PC-3 (cell line): Measurements from ENCODE around the gene DLG4. TPM values are rescaled to one million over a fixed set of nuclear protein-coding genes. Genes with fewer than 3 reads are reported as not detected.

Source experiments
- ATAC-seq: fragments of 200-7000 bp; cut with Tn5 transposase; 2 replicates; pipeline ENCODE4 v1.9.1; 2020; ENCODE audit warnings: mild to moderate bottlenecking, moderate library complexity
- BruUV-seq: library from RNA; stranded (reverse); fragments of 400-500 nt; replicated peaks from 2 replicates; lab custom pipeline; 2021; lab: Mats Ljungman, UMichigan
- CTCF ChIA-PET: fragments of 300-600 bp; sonication (Branson Sonifier 250); formaldehyde crosslinking; loops from one replicate; lab custom pipeline; 2022; ENCODE audit warnings: antibody characterized with exemption; lab: Charles Lee
- POLR2A ChIA-PET: fragments of 300-600 bp; sonication (Branson Sonifier 250); formaldehyde crosslinking; loops from one replicate; lab custom pipeline; 2022; ENCODE audit warnings: antibody characterized with exemption; ENCODE audit not compliant: unreplicated experiment; lab: Charles Lee
- DNase-seq: peaks from one replicate; pipeline ENCODE4 v3.0.0-alpha.2; 2015
- H2AFZ ChIP-seq: fragments of 300-600 bp; sonication (generic); 2 replicates; pipeline ENCODE4 v1.6.0; 2016; ENCODE audit warnings: antibody characterized with exemption, low read length
- H3F3A ChIP-seq: fragments of 300-600 bp; sonication (generic); one replicate; pipeline ENCODE4 v1.6.0; 2017; ENCODE audit warnings: antibody characterized with exemption, low read length, control low read depth, mild to moderate bottlenecking; ENCODE audit not compliant: unreplicated experiment
- H3K27ac ChIP-seq: fragments of 300-600 bp; sonication (generic); 2 replicates; pipeline ENCODE4 v1.5.1; 2016; ENCODE audit warnings: mild to moderate bottlenecking, low read length
- H3K27me3 ChIP-seq: fragments of 300-600 bp; sonication (generic); 2 replicates; pipeline ENCODE4 v1.6.1; 2016; ENCODE audit warnings: low read length, mixed read lengths
- H3K36me3 ChIP-seq: fragments of 300-600 bp; sonication (generic); 2 replicates; pipeline ENCODE4 v1.6.1; 2016; ENCODE audit warnings: low read depth, mixed run types, low read length, mixed read lengths
- H3K4me1 ChIP-seq: fragments of 300-600 bp; sonication (generic); 2 replicates; pipeline ENCODE4 v1.5.1; 2016; ENCODE audit warnings: low read length; ENCODE audit not compliant: insufficient read depth
- H3K4me2 ChIP-seq: fragments of 300-600 bp; sonication (generic); 2 replicates; pipeline ENCODE4 v1.6.0; 2016; ENCODE audit warnings: low read length
- H3K4me3 ChIP-seq: fragments of 300-600 bp; sonication (generic); 2 replicates; pipeline ENCODE4 v1.5.1; 2016; ENCODE audit warnings: mild to moderate bottlenecking, low read length, mixed read lengths
- H3K79me2 ChIP-seq: fragments of 300-600 bp; sonication (generic); 2 replicates; pipeline ENCODE4 v1.6.1; 2017; ENCODE audit warnings: low read length, mixed read lengths
- H3K9ac ChIP-seq: fragments of 300-600 bp; sonication (generic); 2 replicates; pipeline ENCODE4 v1.6.0; 2016; ENCODE audit warnings: mild to moderate bottlenecking, low read length
- H3K9me2 ChIP-seq: fragments of 300-600 bp; sonication (generic); replicated peaks from 2 replicates; pipeline ENCODE4 v1.6.1; 2016; ENCODE audit warnings: mixed run types, low read length, mixed read lengths
- H3K9me3 ChIP-seq: fragments of 300-600 bp; sonication (generic); 2 replicates; pipeline ENCODE4 v1.6.1; 2016; ENCODE audit warnings: low read length, mixed read lengths
- H4K20me1 ChIP-seq: fragments of 300-600 bp; sonication (generic); 2 replicates; pipeline ENCODE4 v1.6.1; 2016; ENCODE audit warnings: low read length, mixed read lengths
- CTCF ChIP-seq: fragments of 300-600 bp; sonication (generic); conservative IDR thresholded peaks from 2 replicates; pipeline ENCODE4 v1.5.1; 2017; ENCODE audit warnings: antibody characterized with exemption, low read depth, mild to moderate bottlenecking, low read length
- EZH2 ChIP-seq: fragments of 300-600 bp; sonication (generic); IDR thresholded peaks from one replicate; pipeline ENCODE4 v1.6.1; 2017; ENCODE audit warnings: antibody characterized with exemption, mild to moderate bottlenecking, low read length; ENCODE audit not compliant: unreplicated experiment
- EZH2phosphoT487 ChIP-seq: fragments of 300-600 bp; sonication (generic); IDR thresholded peaks from 2 replicates; pipeline ENCODE4 v1.6.1; 2018; ENCODE audit warnings: mild to moderate bottlenecking, antibody characterized with exemption, low read length, borderline replicate concordance
- intact Hi-C: fragments of 100-400 bp; cut with micrococcal nuclease; formaldehyde crosslinking; loops from 2 replicates; pipeline ENCODE4 v1.9.0; 2023
- total RNA-seq: library from RNA; depleted of rRNA; stranded (reverse); fragments of >200 nt; gene quantifications from 2 replicates; pipeline ENCODE4 v1.2.3, GENCODE V29; 2014

The DLG4 gene
- total RNA-seq, 1 experiment from 2014 or later, result 6.5 TPM

GRCh38 chr17:7215136-7215638 lies 4.4 kb downstream of the DLG4 start:
- H3K27me3 ChIP-seq, result no peaks in the 10 kb centered on the region
- CTCF ChIA-PET, result interaction anchor here (0.7 kb wide), 1 partner anchor 179 kb away, joined by 4 read pairs; the partner anchor contains the start of gene SLC16A13
- BruUV-seq, result no TSS peak
- ATAC-seq (no peak), DNase-seq (peak; percentile 86)
- no peak overlapping the region for H2AFZ ChIP-seq
- peak overlapping the region; percentile 82 for H3K4me2 ChIP-seq
- H3K4me3 ChIP-seq, result peak overlapping the region; percentile 63; the same call in 1 of the 2 replicates
- POLR2A ChIA-PET, result no interaction called here
- H3K9me2 ChIP-seq, result no peaks in the 10 kb centered on the region
- no peak overlapping the region for H3K27ac ChIP-seq
- peaks cover 29% of the 10 kb centered on the region for H3K79me2 ChIP-seq
- H4K20me1 ChIP-seq, result no peaks in the 10 kb centered on the region
- H3F3A ChIP-seq, result no peaks in the 10 kb centered on the region
- peaks cover 23% of the 10 kb centered on the region for H3K4me1 ChIP-seq
- H3K9ac ChIP-seq, result no peak overlapping the region
- no peaks in the 10 kb centered on the region for H3K36me3 ChIP-seq
- intact Hi-C loops, result no loop called here
- no peak for TF ChIP-seq EZH2
- no peak for TF ChIP-seq EZH2phosphoT487
- TF ChIP-seq CTCF, result no peak
- H3K9me3 ChIP-seq, result no peaks in the 10 kb centered on the region

GRCh38 chr17:7214300-7215135 lies 5.1 kb downstream of the DLG4 start:
- intact Hi-C loops, result no loop called here
- H3F3A ChIP-seq, result no peaks in the 10 kb centered on the region
- DNase-seq, result peak; percentile 96
- H3K27ac ChIP-seq, result no peak overlapping the region
- no peaks in the 10 kb centered on the region for H3K27me3 ChIP-seq
- H3K4me3 ChIP-seq, result peak overlapping the region; percentile 63
- ATAC-seq, result peak; percentile 80
- H4K20me1 ChIP-seq, result no peaks in the 10 kb centered on the region
- no peaks in the 10 kb centered on the region for H3K36me3 ChIP-seq
- H3K4me2 ChIP-seq, result peak overlapping the region; percentile 82
- CTCF ChIA-PET, result interaction anchor here (0.6 kb wide), 3 partner anchors 35 to 168 kb away, joined by 3 read pairs; no protein-coding TSS in a partner anchor
- peaks cover 29% of the 10 kb centered on the region for H3K79me2 ChIP-seq
- BruUV-seq, result no TSS peak
- no peaks in the 10 kb centered on the region for H3K9me3 ChIP-seq
- POLR2A ChIA-PET, result no interaction called here
- peaks cover 23% of the 10 kb centered on the region for H3K4me1 ChIP-seq
- H2AFZ ChIP-seq, result peak overlapping the region; percentile 58
- no peak for TF ChIP-seq EZH2
- peak; percentile 51 for TF ChIP-seq CTCF
- 0 out of 2 replicates have a peak overlapping the region, but pooled peaks have one; percentile 3 for H3K9ac ChIP-seq
- H3K9me2 ChIP-seq, result no peaks in the 10 kb centered on the region

- Histone ChIP-seq H3K4me3 (no peak overlapping the region; the same call in 1 of the 2 replicates), H3F3A (no peaks in the 10 kb centered on the region), H3K27ac (no peak overlapping the region), H3K4me1 (peaks cover 17% of the 10 kb centered on the region), H3K4me2 (peak overlapping the region; percentile 82; the same call in 1 of the 2 replicates), H3K79me2 (peaks cover 29% of the 10 kb centered on the region), H3K36me3 (no peaks in the 10 kb centered on the region), H3K9ac (no peak overlapping the region), H3K9me3 (no peaks in the 10 kb centered on the region), H2AFZ (no peak overlapping the region), H3K27me3 (no peaks in the 10 kb centered on the region), H4K20me1 (no peaks in the 10 kb centered on the region), H3K9me2 (no peaks in the 10 kb centered on the region)
- no peak for ATAC-seq
- no TSS peak for BruUV-seq
- DNase-seq, result peak; percentile 49
- TF ChIP-seq EZH2phosphoT487, result no peak
- peak; percentile 60 for TF ChIP-seq CTCF
- ChIA-PET POLR2A (no interaction called here), CTCF (interaction anchor here (0.6 kb wide), 1 partner anchor 66 kb away, joined by 3 read pairs; no protein-coding TSS in a partner anchor)
- intact Hi-C loops, result no loop called here
Observed at GRCh38 chr17:7213895-7214299, 5.7 kb downstream of the DLG4 start.
